HEK293T (cell line): ENCODE measurements around the gene SPRYD3.
A peak's percentile ranks its signal among the peaks of the same experiment; 100 is the strongest.

Experiments used
- CTCF ChIA-PET: fragments of 350-600 bp; formaldehyde crosslinking; extraction: SDS; loops from one replicate; lab custom pipeline; 2021; ENCODE audit warnings: antibody characterized with exemption, inconsistent platforms; lab: Yijun Ruan, JAX
- POLR2A ChIA-PET: fragments of 350-600 bp; formaldehyde crosslinking; extraction: SDS; loops from one replicate; lab custom pipeline; 2020; ENCODE audit warnings: antibody characterized with exemption, inconsistent platforms; lab: Yijun Ruan, JAX
- DNase-seq: peaks from one replicate; pipeline ENCODE4 v3.0.0; 2012; ENCODE audit warnings: mixed read lengths; ENCODE audit errors: extremely low spot score
- ARNT ChIP-seq: fragments of 450-650 bp; IDR thresholded peaks from 2 replicates; pipeline ENCODE4 v1.6.1; 2017; ENCODE audit warnings: mild to moderate bottlenecking
- BHLHE40 ChIP-seq: fragments of 450-650 bp; IDR thresholded peaks from 2 replicates; pipeline ENCODE4 v1.6.1; 2016; ENCODE audit warnings: mild to moderate bottlenecking, moderate library complexity, borderline replicate concordance
- CTBP1 ChIP-seq: fragments of 450-650 bp; IDR thresholded peaks from 2 replicates; pipeline ENCODE4 v1.6.1; 2016; ENCODE audit warnings: borderline replicate concordance
- ELF4 ChIP-seq: fragments of 450-650 bp; IDR thresholded peaks from 2 replicates; pipeline ENCODE4 v1.6.1; 2017; ENCODE audit warnings: antibody characterized with exemption
- FOXA1 ChIP-seq: fragments of 450-650 bp; IDR thresholded peaks from 2 replicates; pipeline ENCODE4 v1.6.1; 2016; ENCODE audit warnings: mild to moderate bottlenecking
- FOXK2 ChIP-seq: fragments of 450-650 bp; IDR thresholded peaks from 2 replicates; pipeline ENCODE4 v1.6.1; 2016; ENCODE audit warnings: mild to moderate bottlenecking
- FOXM1 ChIP-seq: fragments of 450-650 bp; IDR thresholded peaks from 2 replicates; pipeline ENCODE4 v1.6.1; 2017; ENCODE audit warnings: mild to moderate bottlenecking, borderline replicate concordance
- HDGF ChIP-seq: fragments of 450-650 bp; IDR thresholded peaks from 2 replicates; pipeline ENCODE4 v1.6.1; 2017; ENCODE audit warnings: antibody characterized with exemption, borderline replicate concordance
- L3MBTL2 ChIP-seq: fragments of 450-650 bp; conservative IDR thresholded peaks from 2 replicates; pipeline ENCODE4 v1.6.1; 2016; ENCODE audit warnings: mild to moderate bottlenecking
- LEF1 ChIP-seq: fragments of 450-650 bp; IDR thresholded peaks from 2 replicates; pipeline ENCODE4 v1.6.1; 2017; ENCODE audit warnings: mild to moderate bottlenecking, borderline replicate concordance
- NFRKB ChIP-seq: fragments of 450-650 bp; IDR thresholded peaks from 2 replicates; pipeline ENCODE4 v1.6.1; 2016; ENCODE audit warnings: mild to moderate bottlenecking, moderate library complexity
- SP1 ChIP-seq: fragments of 450-650 bp; IDR thresholded peaks from 2 replicates; pipeline ENCODE4 v1.6.1; 2017
- SUZ12 ChIP-seq: fragments of 450-650 bp; IDR thresholded peaks from 2 replicates; pipeline ENCODE4 v1.6.1; 2016; ENCODE audit warnings: mild to moderate bottlenecking
- TARDBP ChIP-seq: fragments of 450-650 bp; IDR thresholded peaks from 2 replicates; pipeline ENCODE4 v1.6.1; 2016
- ZNF384 ChIP-seq: fragments of 450-650 bp; IDR thresholded peaks from 2 replicates; pipeline ENCODE4 v1.6.1; 2016
- TF ChIP-seq, protein P1 (sequence below): fragments of 450-650 bp; IDR thresholded peaks from 2 replicates; pipeline ENCODE4 v1.6.1; 2016

The SPRYD3 gene

DNA sequence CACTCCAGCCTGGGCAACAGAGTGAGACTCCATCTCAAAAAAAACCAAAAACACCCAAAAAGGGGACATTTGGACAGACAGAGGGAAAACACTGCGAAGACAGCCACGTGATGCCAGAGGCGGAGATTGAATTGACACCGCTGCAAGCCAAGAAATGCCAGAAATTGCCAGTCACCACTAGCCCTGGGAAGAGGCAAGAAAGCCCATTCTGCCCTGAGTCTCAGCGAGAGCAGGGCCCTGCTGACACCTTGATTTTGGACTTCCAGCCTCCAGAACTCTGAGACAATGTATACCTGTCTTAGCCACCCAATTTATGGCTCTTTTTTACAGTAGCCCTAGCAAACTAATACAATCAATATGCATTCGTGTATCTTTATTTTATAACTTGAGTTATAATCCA is 10.9 kb upstream of the SPRYD3 start:
- no peak for TF ChIP-seq ZNF384
- TF ChIP-seq LEF1: no peak
- TF ChIP-seq CTBP1: no peak
- no peak for TF ChIP-seq SP1
- no peak for TF ChIP-seq FOXK2
- TF ChIP-seq FOXM1: no peak
- no peak for TF ChIP-seq SUZ12
- TF ChIP-seq HDGF: no peak
- no peak for TF ChIP-seq ELF4
- no peak for TF ChIP-seq BHLHE40
- TF ChIP-seq, protein P1, sequence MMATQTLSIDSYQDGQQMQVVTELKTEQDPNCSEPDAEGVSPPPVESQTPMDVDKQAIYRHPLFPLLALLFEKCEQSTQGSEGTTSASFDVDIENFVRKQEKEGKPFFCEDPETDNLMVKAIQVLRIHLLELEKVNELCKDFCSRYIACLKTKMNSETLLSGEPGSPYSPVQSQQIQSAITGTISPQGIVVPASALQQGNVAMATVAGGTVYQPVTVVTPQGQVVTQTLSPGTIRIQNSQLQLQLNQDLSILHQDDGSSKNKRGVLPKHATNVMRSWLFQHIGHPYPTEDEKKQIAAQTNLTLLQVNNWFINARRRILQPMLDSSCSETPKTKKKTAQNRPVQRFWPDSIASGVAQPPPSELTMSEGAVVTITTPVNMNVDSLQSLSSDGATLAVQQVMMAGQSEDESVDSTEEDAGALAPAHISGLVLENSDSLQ: no peak
- TF ChIP-seq ARNT: no peak
- TF ChIP-seq FOXA1: no peak
- no peak for TF ChIP-seq L3MBTL2

DNA sequence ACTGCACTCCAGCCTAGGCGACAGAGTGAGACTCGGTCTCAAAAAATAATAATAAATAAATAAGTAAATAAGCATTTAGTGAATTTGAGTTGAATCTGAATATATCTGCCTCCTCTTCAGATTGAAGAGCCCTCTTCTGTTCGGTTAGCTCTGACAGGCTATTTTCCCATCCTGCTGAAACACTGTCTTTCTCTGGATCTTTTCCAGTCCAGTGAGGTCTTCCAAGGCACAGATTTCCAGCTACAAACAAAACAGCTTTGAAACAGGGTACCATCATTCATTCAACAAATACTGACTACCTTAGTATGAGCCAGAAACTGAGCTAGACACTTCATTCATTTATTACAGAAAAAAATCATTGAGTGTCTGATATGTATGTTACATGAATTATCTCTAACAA is 7.2 kb upstream of the SPRYD3 start:
- TF ChIP-seq FOXA1 (no peak), SP1 (no peak), ELF4 (no peak), HDGF (no peak), SUZ12 (no peak), ARNT (no peak), CTBP1 (no peak), NFRKB (no peak), LEF1 (no peak), L3MBTL2 (no peak), FOXM1 (no peak), FOXK2 (no peak), TARDBP (no peak), ZNF384 (no peak), BHLHE40 (no peak)
- TF ChIP-seq, protein P1: no peak
- DNase-seq: no peak
- CTCF ChIA-PET: no interaction called here
- POLR2A ChIA-PET: interaction anchor here (1.2 kb wide), 1 partner anchor 21 kb away, joined by 3 read pairs; no protein-coding TSS in a partner anchor

More for the DNA sequence above, 10.9 kb upstream of the SPRYD3 start:
- DNase-seq: no peak
- CTCF ChIA-PET: interaction anchor here (1.0 kb wide), 2 partner anchors 9 to 24 kb away, joined by 3 to 4 read pairs; no protein-coding TSS in a partner anchor
- POLR2A ChIA-PET: interaction anchor here (1.1 to 1.3 kb wide), 2 partner anchors 10 to 11 kb away, joined by 3 to 9 read pairs; partner anchors contain the start of gene SPRYD3

DNA sequence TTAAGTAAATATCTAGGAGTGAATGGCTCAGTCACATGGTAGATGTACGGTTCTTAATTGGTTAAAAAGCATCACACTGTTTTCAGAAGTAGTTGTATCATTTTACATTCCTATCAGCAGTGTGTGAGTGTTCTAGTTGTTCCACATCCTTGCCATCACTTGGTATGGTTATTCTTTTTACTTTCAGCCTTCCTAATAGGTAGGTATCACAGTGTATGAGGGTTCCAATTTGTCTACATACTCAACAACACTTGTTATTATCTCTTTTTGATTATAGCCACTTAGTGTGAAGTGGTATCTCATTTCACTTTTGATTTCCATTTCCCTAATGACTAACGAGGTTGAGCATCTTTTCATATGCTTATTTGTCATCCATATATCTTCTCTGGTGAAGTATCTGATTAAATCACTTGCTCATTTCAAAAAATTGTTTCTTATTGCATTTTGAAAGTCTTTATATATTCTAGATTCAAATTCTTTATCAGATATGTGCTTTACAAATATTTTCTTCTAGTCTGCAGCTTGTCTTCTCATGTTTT is 3.5 kb upstream of the SPRYD3 start:
- ChIA-PET POLR2A (no interaction called here), CTCF (interaction anchor here (0.6 to 0.8 kb wide), 2 partner anchors 17 to 542 kb away, joined by 3 read pairs; no protein-coding TSS in a partner anchor)
- DNase-seq: no peak
- TF ChIP-seq FOXA1: no peak

DNA sequence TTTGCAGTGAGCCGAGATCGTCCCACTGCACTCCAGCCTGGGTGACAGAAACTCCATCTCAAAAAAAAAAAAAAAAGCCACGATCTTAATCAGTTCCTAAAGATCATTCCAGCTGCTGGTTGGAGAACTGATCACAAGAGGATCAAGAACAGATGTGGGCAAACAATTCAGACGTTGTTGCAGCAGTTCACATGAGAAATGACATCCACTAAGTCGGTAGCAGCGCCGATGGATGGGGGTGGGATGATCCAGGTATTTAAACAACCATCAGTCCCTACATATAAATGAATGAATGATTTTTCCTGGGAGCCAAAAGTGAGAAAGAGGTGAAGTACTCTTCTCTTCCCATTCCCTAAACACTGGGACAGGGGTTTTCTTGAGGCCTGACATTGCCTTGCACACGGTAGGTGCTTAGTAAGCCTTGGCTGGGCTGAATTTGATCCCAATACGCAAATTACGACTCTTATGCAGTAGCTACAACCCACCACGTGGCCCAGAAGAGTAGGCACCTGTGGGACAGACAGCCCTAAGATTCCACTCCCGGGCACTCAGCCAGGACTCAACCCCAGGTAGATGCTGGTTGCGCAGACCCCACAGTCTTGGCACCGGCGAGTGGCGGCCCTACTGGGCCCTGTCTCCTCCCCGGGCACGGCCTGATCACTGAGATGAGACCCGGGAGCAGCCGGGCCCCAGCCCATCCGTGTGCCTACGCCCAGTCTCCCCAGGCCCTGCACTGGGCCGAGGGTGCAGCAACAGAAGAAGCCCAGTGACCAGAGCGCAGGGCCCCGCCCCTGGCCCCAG is 565 bp downstream of the SPRYD3 start:
- no peak for TF ChIP-seq ELF4
- 0 out of 2 replicates have a peak, but pooled peaks have one; percentile 8 for TF ChIP-seq L3MBTL2
- DNase-seq: no peak
- ChIA-PET POLR2A (interaction anchor here (0.6 to 2.7 kb wide), 29 partner anchors 8 to 301 kb away, joined by 3 to 23 read pairs (median 5); partner anchors contain the start of genes AAAS, CSAD, EIF4B and ESPL1), CTCF (interaction anchor here (1.0 to 1.9 kb wide), 4 partner anchors 10 to 25 kb away, joined by 3 to 18 read pairs (median 6); partner anchors contain the start of gene SOAT2)

DNA sequence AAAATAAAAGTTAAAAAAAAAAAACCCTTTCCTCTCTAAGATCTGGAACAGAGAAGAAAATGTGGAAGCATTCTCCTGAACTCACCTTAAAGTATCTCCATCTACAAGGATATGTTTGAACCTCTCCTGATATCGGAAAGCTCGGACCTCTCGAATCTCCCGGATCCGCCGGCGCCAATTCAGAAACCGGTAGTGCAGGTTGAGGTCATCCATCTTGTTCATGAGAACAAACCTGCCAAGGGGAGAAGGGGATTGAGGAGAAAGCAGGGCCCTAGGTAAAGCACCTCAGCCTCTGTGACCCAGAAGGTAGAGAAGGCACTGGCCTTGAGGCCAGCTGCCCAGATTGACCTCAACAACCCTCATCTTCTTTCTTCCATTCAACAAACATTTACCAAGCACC is 2.2 kb downstream of the SPRYD3 start:
- no peak for DNase-seq
- CTCF ChIA-PET: interaction anchor here (1.0 to 1.2 kb wide), 2 partner anchors 11 to 22 kb away, joined by 3 to 7 read pairs; no protein-coding TSS in a partner anchor
- POLR2A ChIA-PET: no interaction called here
- TF ChIP-seq LEF1 (no peak), SP1 (no peak), SUZ12 (no peak), ELF4 (no peak), FOXA1 (no peak), TARDBP (no peak), BHLHE40 (no peak), NFRKB (no peak), L3MBTL2 (no peak), FOXM1 (no peak), ARNT (no peak), FOXK2 (no peak), HDGF (no peak), ZNF384 (no peak), CTBP1 (no peak)
- TF ChIP-seq, protein P1: no peak

DNA sequence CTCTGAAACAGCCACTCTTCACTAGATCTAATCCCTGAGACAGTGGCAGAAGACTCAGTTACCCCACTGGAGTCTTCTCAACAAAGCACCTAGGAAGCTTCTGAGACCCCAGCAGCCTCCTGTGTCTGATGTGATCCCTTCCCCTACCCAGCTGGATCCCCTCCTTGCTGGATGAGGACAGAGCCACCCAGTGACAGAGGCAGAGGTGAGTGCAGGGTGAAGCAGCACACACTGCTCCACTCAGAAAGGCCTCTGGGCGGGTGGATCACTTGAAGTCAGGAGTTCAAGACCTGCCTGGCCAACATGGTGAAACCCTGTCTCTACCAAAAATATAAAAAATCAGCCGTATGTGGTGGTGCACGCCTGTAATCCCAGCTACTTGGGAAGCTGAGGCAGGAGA is 2.7 kb downstream of the SPRYD3 start:
- DNase-seq: no peak
- ChIA-PET CTCF (interaction anchor here (0.9 to 1.8 kb wide), 3 partner anchors 11 to 23 kb away, joined by 3 to 8 read pairs (median 4); no protein-coding TSS in a partner anchor), POLR2A (no interaction called here)
- no peak for TF ChIP-seq TARDBP
- no peak for TF ChIP-seq L3MBTL2
- no peak for TF ChIP-seq HDGF
- no peak for TF ChIP-seq CTBP1
- TF ChIP-seq SP1: no peak
- TF ChIP-seq FOXM1: no peak
- TF ChIP-seq, protein P1: no peak
- TF ChIP-seq ARNT: no peak
- TF ChIP-seq FOXK2: no peak
- no peak for TF ChIP-seq ZNF384
- TF ChIP-seq ELF4: no peak
- no peak for TF ChIP-seq BHLHE40
- no peak for TF ChIP-seq NFRKB
- no peak for TF ChIP-seq SUZ12
- no peak for TF ChIP-seq FOXA1
- no peak for TF ChIP-seq LEF1
